ENCODE measurements around the gene MORC3. TPM values are rescaled to one million over a fixed set of nuclear protein-coding genes. Genes with fewer than 3 reads are reported as not detected.
"Not testable (repeated sequence)": the region's sequence is repeated elsewhere in the genome, so short reads cannot be mapped to it uniquely, and the experiment has no call there.

MORC3 gene
- total and polyA plus RNA-seq, 12 donors = 5.5 to 21.2 (median 16.0) TPM

DNA sequence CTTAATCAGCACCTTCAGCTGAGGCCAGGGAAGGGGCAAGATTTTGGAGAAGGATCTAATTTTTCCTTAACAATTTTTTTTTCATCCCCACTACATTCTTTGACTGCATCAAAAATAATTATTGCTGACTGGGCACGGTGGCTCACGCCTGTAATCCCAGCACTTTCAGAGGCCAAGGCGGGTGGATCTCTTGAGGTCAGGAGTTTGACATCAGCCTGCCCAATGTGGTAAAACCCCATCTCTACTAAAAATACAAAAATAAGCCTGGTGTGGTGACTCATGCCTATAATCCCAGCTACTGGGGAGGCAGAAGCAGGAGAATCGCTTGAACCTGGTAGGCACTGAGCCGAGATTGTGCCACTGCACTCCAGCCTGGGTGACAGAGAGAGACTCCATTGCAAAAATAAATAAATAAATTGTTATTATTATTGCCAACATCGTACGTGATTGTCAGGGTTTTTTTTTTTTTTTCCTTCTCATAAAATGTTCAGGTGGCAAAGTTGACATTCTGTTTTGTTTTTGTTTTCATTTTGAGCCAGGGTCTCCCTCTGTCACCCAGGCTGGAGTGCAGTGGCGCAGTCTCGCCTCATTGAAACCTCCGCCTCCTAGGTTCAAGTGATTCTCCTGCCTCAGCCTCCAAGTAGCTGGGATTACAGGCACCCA is 37.3 kb upstream of the MORC3 start:
- Histone ChIP-seq H3K4me1 (no peaks in the 10 kb centered on the region), H3K9me3 (no peaks in the 10 kb centered on the region), H3K36me3 (peaks cover 0 to 90% (median 12%) of the 10 kb centered on the region in 9 donors), H3K4me3 (no peak overlapping the region), H3K27me3 (no peaks in the 10 kb centered on the region), H3K27ac (no peak overlapping the region)
- intact Hi-C loops (cut with DNase I) = no loop called here
- 85 to 86% methylated on average over 10 of the region's 10 CpGs for WGBS, 2 donors
- no peak for ATAC-seq
- DNase-seq = no peak
- TF ChIP-seq, protein P1, sequence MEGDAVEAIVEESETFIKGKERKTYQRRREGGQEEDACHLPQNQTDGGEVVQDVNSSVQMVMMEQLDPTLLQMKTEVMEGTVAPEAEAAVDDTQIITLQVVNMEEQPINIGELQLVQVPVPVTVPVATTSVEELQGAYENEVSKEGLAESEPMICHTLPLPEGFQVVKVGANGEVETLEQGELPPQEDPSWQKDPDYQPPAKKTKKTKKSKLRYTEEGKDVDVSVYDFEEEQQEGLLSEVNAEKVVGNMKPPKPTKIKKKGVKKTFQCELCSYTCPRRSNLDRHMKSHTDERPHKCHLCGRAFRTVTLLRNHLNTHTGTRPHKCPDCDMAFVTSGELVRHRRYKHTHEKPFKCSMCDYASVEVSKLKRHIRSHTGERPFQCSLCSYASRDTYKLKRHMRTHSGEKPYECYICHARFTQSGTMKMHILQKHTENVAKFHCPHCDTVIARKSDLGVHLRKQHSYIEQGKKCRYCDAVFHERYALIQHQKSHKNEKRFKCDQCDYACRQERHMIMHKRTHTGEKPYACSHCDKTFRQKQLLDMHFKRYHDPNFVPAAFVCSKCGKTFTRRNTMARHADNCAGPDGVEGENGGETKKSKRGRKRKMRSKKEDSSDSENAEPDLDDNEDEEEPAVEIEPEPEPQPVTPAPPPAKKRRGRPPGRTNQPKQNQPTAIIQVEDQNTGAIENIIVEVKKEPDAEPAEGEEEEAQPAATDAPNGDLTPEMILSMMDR (IDR thresholded peaks at IDR 0.05) = no peak

DNA sequence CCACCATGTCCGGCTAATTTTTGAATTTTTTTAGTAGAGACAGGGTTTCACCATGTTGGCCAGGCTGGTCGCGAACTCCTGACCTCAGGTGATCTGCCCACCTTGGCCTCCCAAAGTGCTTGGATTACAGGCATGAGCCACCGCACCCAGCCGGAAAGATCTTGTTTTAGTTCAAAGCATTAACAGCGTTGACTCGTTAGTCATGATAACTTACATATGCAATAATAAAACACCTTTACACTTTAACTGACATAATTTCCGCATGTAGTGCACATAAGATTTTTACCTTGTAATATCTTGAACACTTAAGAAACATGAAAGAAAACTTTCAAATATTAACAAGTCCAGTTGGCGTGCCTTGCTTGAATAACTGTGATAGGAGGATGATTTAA is 36.8 kb upstream of the MORC3 start:
- ATAC-seq; H3K4me3 ChIP-seq; H3K27me3 ChIP-seq; intact Hi-C loops (cut with DNase I); H3K9me3 ChIP-seq; DNase-seq; H3K4me1 ChIP-seq; H3K27ac ChIP-seq: not testable (repeated sequence)
- peaks cover 0 to 90% (median 6%) of the 10 kb centered on the region in 9 donors for H3K36me3 ChIP-seq
- 87 to 90% methylated on average over 9 of the region's 9 CpGs for WGBS, 2 donors

- H3K9me3 ChIP-seq = no peaks in the 10 kb centered on the region
- H3K4me1 ChIP-seq = no peaks in the 10 kb centered on the region
- DNase-seq = no peak
- peak overlapping the region in 1 of 10 donors; percentile 1 for H3K27ac ChIP-seq
- no peaks in the 10 kb centered on the region for H3K27me3 ChIP-seq
- ATAC-seq = no peak
- TF ChIP-seq, protein P1 (IDR thresholded peaks at IDR 0.05) = no peak
- H3K36me3 ChIP-seq = peaks cover 0 to 86% (median 17%) of the 10 kb centered on the region in 9 donors
- no peak overlapping the region for H3K4me3 ChIP-seq
- intact Hi-C loops (cut with DNase I) = no loop called here
- 73 to 76% methylated on average over 8 of the region's 8 CpGs for WGBS, 2 donors
Measured at GRCh38 chr21:36288651-36289243, 31.2 kb upstream of the MORC3 start.

GRCh38 chr21:36291509-36291908 is 28.5 kb upstream of the MORC3 start:
- no peak for ATAC-seq
- peaks cover 0 to 80% (median 18%) of the 10 kb centered on the region in 9 donors for H3K36me3 ChIP-seq
- H3K4me1 ChIP-seq = no peaks in the 10 kb centered on the region
- H3K27ac ChIP-seq = no peak overlapping the region
- DNase-seq = no peak
- TF ChIP-seq, protein P1 (IDR thresholded peaks at IDR 0.05) = no peak
- H3K9me3 ChIP-seq = no peaks in the 10 kb centered on the region
- no peaks in the 10 kb centered on the region for H3K27me3 ChIP-seq
- intact Hi-C loops (cut with DNase I) = no loop called here
- WGBS, 2 donors = 73 to 89% methylated on average over 8 of the region's 8 CpGs
- no peak overlapping the region for H3K4me3 ChIP-seq
